WTC11 (cell line): ENCODE measurements around the gene SVOP.

Source experiments
- FOXP1 ChIP-seq: sonication (generic); formaldehyde crosslinking; IDR thresholded peaks from 2 replicates; pipeline ENCODE4 v1.8.0; 2022; ENCODE audit warnings: missing genetic modification reagents, mild to moderate bottlenecking, moderate library complexity, borderline replicate concordance
- GABPB1 ChIP-seq: sonication (generic); formaldehyde crosslinking; IDR thresholded peaks from 2 replicates; pipeline ENCODE4 v1.8.1; 2023; ENCODE audit warnings: mild to moderate bottlenecking, missing genetic modification reagents
- SMAD4 ChIP-seq: sonication (generic); formaldehyde crosslinking; IDR thresholded peaks from 2 replicates; pipeline ENCODE4 v1.8.0; 2022; ENCODE audit warnings: mild to moderate bottlenecking, missing genetic modification reagents
- ZBTB43 ChIP-seq: sonication (generic); formaldehyde crosslinking; IDR thresholded peaks from 2 replicates; pipeline ENCODE4 v1.8.1; 2023; ENCODE audit warnings: mild to moderate bottlenecking, missing genetic modification reagents
- ZNF138 ChIP-seq: sonication (generic); formaldehyde crosslinking; conservative IDR thresholded peaks from 2 replicates; pipeline ENCODE4 v1.8.1; 2022; ENCODE audit warnings: mild to moderate bottlenecking, moderate library complexity, missing genetic modification reagents
- ZNF263 ChIP-seq: sonication (generic); formaldehyde crosslinking; IDR thresholded peaks from 2 replicates; pipeline ENCODE4 v1.8.1; 2022; ENCODE audit warnings: low read depth, mild to moderate bottlenecking, moderate library complexity, missing genetic modification reagents
- TF ChIP-seq, protein P1 (sequence below): fragments of 200-600 bp; IDR thresholded peaks from 2 replicates; pipeline ENCODE4 v1.8.0; 2022; ENCODE audit warnings: antibody characterized with exemption
- TF ChIP-seq, protein P2 (sequence below): sonication (generic); formaldehyde crosslinking; IDR thresholded peaks from 2 replicates; pipeline ENCODE4 v1.8.1; 2023; ENCODE audit warnings: mild to moderate bottlenecking, missing genetic modification reagents, borderline replicate concordance

DNA sequence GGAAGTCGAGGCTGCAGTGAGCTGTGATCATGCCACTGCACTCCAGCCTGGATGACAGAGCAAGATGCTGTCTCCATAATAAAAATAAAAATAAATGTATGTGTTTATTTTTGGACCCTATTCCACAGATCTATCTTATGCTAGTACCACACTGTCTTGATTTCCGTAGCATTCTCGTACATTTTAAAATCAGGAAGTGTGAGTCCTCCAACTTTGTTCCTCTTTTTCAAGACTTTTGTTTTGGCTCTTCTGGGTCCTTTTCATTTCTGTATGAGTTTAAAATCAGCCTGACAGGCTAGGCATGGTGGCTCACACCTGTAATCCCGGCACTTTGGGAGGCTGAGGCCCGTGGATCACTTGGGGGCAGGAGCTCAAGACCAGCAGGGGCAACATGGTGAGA lies 115.1 kb downstream of the SVOP start:
- TF ChIP-seq, protein P1, sequence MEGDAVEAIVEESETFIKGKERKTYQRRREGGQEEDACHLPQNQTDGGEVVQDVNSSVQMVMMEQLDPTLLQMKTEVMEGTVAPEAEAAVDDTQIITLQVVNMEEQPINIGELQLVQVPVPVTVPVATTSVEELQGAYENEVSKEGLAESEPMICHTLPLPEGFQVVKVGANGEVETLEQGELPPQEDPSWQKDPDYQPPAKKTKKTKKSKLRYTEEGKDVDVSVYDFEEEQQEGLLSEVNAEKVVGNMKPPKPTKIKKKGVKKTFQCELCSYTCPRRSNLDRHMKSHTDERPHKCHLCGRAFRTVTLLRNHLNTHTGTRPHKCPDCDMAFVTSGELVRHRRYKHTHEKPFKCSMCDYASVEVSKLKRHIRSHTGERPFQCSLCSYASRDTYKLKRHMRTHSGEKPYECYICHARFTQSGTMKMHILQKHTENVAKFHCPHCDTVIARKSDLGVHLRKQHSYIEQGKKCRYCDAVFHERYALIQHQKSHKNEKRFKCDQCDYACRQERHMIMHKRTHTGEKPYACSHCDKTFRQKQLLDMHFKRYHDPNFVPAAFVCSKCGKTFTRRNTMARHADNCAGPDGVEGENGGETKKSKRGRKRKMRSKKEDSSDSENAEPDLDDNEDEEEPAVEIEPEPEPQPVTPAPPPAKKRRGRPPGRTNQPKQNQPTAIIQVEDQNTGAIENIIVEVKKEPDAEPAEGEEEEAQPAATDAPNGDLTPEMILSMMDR: no peak
- TF ChIP-seq FOXP1 (CRISPR knock-in tag): no peak
- TF ChIP-seq, protein P2, sequence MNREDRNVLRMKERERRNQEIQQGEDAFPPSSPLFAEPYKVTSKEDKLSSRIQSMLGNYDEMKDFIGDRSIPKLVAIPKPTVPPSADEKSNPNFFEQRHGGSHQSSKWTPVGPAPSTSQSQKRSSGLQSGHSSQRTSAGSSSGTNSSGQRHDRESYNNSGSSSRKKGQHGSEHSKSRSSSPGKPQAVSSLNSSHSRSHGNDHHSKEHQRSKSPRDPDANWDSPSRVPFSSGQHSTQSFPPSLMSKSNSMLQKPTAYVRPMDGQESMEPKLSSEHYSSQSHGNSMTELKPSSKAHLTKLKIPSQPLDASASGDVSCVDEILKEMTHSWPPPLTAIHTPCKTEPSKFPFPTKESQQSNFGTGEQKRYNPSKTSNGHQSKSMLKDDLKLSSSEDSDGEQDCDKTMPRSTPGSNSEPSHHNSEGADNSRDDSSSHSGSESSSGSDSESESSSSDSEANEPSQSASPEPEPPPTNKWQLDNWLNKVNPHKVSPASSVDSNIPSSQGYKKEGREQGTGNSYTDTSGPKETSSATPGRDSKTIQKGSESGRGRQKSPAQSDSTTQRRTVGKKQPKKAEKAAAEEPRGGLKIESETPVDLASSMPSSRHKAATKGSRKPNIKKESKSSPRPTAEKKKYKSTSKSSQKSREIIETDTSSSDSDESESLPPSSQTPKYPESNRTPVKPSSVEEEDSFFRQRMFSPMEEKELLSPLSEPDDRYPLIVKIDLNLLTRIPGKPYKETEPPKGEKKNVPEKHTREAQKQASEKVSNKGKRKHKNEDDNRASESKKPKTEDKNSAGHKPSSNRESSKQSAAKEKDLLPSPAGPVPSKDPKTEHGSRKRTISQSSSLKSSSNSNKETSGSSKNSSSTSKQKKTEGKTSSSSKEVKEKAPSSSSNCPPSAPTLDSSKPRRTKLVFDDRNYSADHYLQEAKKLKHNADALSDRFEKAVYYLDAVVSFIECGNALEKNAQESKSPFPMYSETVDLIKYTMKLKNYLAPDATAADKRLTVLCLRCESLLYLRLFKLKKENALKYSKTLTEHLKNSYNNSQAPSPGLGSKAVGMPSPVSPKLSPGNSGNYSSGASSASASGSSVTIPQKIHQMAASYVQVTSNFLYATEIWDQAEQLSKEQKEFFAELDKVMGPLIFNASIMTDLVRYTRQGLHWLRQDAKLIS: no peak
- TF ChIP-seq SMAD4 (CRISPR knock-in tag): no peak
- no peak for TF ChIP-seq ZNF263
- no peak for TF ChIP-seq GABPB1
- TF ChIP-seq ZBTB43: no peak
- no peak for TF ChIP-seq ZNF138 (CRISPR knock-in tag)
